Measurements from ENCODE around the gene PWWP2B.

PWWP2B gene

GRCh38 chr10:132406181-132406580, 9.2 kb downstream of the PWWP2B start:
- no peak for DNase-seq

- no peak for DNase-seq
Observed at GRCh38 chr10:132406750-132407149, 9.8 kb downstream of the PWWP2B start.

GRCh38 chr10:132407243-132407746, 10.3 kb downstream of the PWWP2B start:
- DNase-seq = no peak

- DNase-seq = peak in 3 of 56 donors; percentile 28 to 41 (median 29)
Observed at GRCh38 chr10:132407846-132408278, 10.9 kb downstream of the PWWP2B start.

- peak in 2 of 56 donors; percentile 34 to 44 for DNase-seq
Observed at GRCh38 chr10:132408367-132408781, 11.4 kb downstream of the PWWP2B start.

- DNase-seq = no peak
Observed at GRCh38 chr10:132408823-132409666, 12.0 kb downstream of the PWWP2B start.

GRCh38 chr10:132409667-132410028, 12.6 kb downstream of the PWWP2B start:
- no peak for DNase-seq

GRCh38 chr10:132410056-132410778, 13.2 kb downstream of the PWWP2B start:
- no peak for DNase-seq

- no peak for DNase-seq
Observed at GRCh38 chr10:132410779-132411532, 14.0 kb downstream of the PWWP2B start.

GRCh38 chr10:132411561-132412253, 14.7 kb downstream of the PWWP2B start:
- peak in 3 of 56 donors; percentile 31 to 48 (median 31) for DNase-seq

GRCh38 chr10:132412316-132413192, 15.6 kb downstream of the PWWP2B start:
- peak in 1 of 56 donors; percentile 44 for DNase-seq

- DNase-seq = no peak
Observed at GRCh38 chr10:132413226-132414205, 16.5 kb downstream of the PWWP2B start.

- no peak for DNase-seq
Observed at GRCh38 chr10:132414402-132415016, 17.5 kb downstream of the PWWP2B start.

GRCh38 chr10:132415255-132415654, 18.3 kb downstream of the PWWP2B start:
- no peak for DNase-seq

GRCh38 chr10:132415956-132416355, 19.0 kb downstream of the PWWP2B start:
- no peak for DNase-seq

- no peak for DNase-seq
Observed at GRCh38 chr10:132416566-132417256, 19.7 kb downstream of the PWWP2B start.

- peak in 1 of 56 donors; percentile 34 for DNase-seq
Observed at GRCh38 chr10:132417257-132417910, 20.4 kb downstream of the PWWP2B start.
